Natural killer cell (primary cell): Measurements from ENCODE around the gene KDM4B. TPM values are rescaled to one million over a fixed set of nuclear protein-coding genes. Genes with fewer than 3 reads are reported as not detected.

Source experiments
- ATAC-seq, 3 donors: fragments of 150-1000 bp in 2 of 3; fragments of 200-7000 bp in 1 of 3; cut with Tn5 transposase; 1 replicate in 1 of 3; 2 replicates in 2 of 3; pipeline ENCODE4 v1.10.0; 2021; ENCODE audit warnings: mild to moderate bottlenecking in 2 of 3, moderate library complexity in 2 of 3
- DNase-seq, 2 donors: peaks; one replicate each; pipeline versions ENCODE4 v3.0.0 to v3.0.0-alpha.2; 2013 to 2021; ENCODE audit warnings: mixed read lengths in 1 of 2
- H3K27ac ChIP-seq: one replicate; pipeline ENCODE4 v1.5.1; 2013; ENCODE audit warnings: mild to moderate bottlenecking, low read length
- H3K27me3 ChIP-seq: one replicate; pipeline ENCODE4 v1.6.1; 2013; ENCODE audit warnings: low read length; ENCODE audit not compliant: control insufficient read depth, insufficient read depth
- H3K36me3 ChIP-seq: one replicate; pipeline ENCODE4 v1.6.1; 2013; ENCODE audit warnings: low read length; ENCODE audit not compliant: control insufficient read depth, insufficient read depth
- H3K4me1 ChIP-seq: one replicate; pipeline ENCODE4 v1.6.1; 2013; ENCODE audit warnings: low read length; ENCODE audit not compliant: control insufficient read depth, insufficient read depth
- H3K4me3 ChIP-seq: one replicate; pipeline ENCODE4 v1.5.1; 2013; ENCODE audit warnings: low read length
- H3K9me3 ChIP-seq: one replicate; pipeline ENCODE4 v1.6.1; 2013; ENCODE audit warnings: low read length; ENCODE audit not compliant: control insufficient read depth, insufficient read depth
- H3K27ac Mint-ChIP-seq, 2 donors: one replicate each; pipeline ENCODE4 v1.8.0; 2022; ENCODE audit warnings: mild to moderate bottlenecking in 2 of 2, mixed read lengths in 2 of 2, moderate library complexity in 1 of 2
- H3K27me3 Mint-ChIP-seq, 2 donors: one replicate each; pipeline ENCODE4 v1.8.0; 2022; ENCODE audit warnings: low read depth in 2 of 2, mixed read lengths in 2 of 2
- H3K36me3 Mint-ChIP-seq: one replicate; pipeline ENCODE4 v1.8.0; 2022; ENCODE audit warnings: mixed read lengths
- H3K4me1 Mint-ChIP-seq, 2 donors: one replicate each; pipeline ENCODE4 v1.8.0; 2022; ENCODE audit warnings: mixed read lengths in 2 of 2
- H3K4me3 Mint-ChIP-seq: one replicate; pipeline ENCODE4 v1.8.0; 2022; ENCODE audit warnings: mild to moderate bottlenecking, moderate library complexity, mixed read lengths
- H3K9me3 Mint-ChIP-seq, 2 donors: one replicate each; pipeline ENCODE4 v1.8.0; 2022; ENCODE audit warnings: mixed read lengths in 2 of 2
- CTCF ChIP-seq: fragments of 200-600 bp; IDR thresholded peaks from one replicate; pipeline ENCODE4 v1.8.0; 2022; ENCODE audit warnings: antibody characterized with exemption
- WGBS: methylation state at CpG from one replicate; pipeline ENCODE4 v1.1.7; 2013; ENCODE audit warnings: missing lambda C conversion rate; ENCODE audit not compliant: insufficient coverage; 5-methylcytosine and 5-hydroxymethylcytosine counted together
- intact Hi-C: fragments of 100-400 bp; cut with micrococcal nuclease; formaldehyde crosslinking; loops from one replicate; pipeline ENCODE4 v1.14.2; 2022
- total RNA-seq, 4 donors: library from RNA; stranded (reverse); fragments of 120-200 nt in 1 of 4; gene quantifications; one replicate each; pipeline versions ENCODE4 v1.2.3 to v1.2.4, GENCODE V29; 2013 to 2022

Gene KDM4B
- total RNA-seq, 3 donors from 2014 or later (not counting 1 experiment from before 2014, with no cell fraction given): 68.0 to 73.5 (median 68.1) TPM

GRCh38 chr19:4980838-4981680 lies 12.1 kb downstream of the KDM4B start:
- DNase-seq: no peak
- Histone ChIP-seq H3K36me3 (peaks cover 5% of the 10 kb centered on the region), H3K9me3 (no peaks in the 10 kb centered on the region), H3K27ac (no peak overlapping the region), H3K27me3 (no peaks in the 10 kb centered on the region), H3K4me3 (no peak overlapping the region), H3K4me1 (peaks cover 33% of the 10 kb centered on the region)
- WGBS: 75% methylated on average over 27 of the region's 27 CpGs
- ATAC-seq: no peak
- H3K36me3 Mint-ChIP-seq: no peaks in the 10 kb centered on the region
- no peak overlapping the region for H3K4me3 Mint-ChIP-seq
- peaks cover 22 to 47% of the 10 kb centered on the region in 2 donors for H3K4me1 Mint-ChIP-seq
- H3K27me3 Mint-ChIP-seq: no peaks in the 10 kb centered on the region
- no peak for TF ChIP-seq CTCF
- peak overlapping the region in 1 of 2 donors; percentile 27 for H3K27ac Mint-ChIP-seq
- H3K9me3 Mint-ChIP-seq: no peaks in the 10 kb centered on the region
- intact Hi-C loops: no loop called here

DNA sequence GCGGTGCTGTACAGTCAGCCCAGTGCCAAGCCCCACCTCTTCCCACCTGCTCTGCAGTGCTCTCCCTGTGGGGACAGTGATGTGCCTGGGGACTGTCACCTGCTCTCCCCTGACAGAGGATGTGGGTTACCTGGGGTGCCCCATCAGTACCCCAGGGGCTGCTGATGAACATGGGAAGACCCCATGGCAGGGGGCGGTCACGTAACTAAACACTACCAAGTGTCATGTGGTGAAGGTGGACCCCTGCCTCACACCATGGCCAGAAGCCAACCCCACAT lies 12.7 kb downstream of the KDM4B start:
- Mint-ChIP-seq H3K36me3 (no peaks in the 10 kb centered on the region), H3K27me3 (no peaks in the 10 kb centered on the region), H3K4me1 (peaks cover 22 to 47% of the 10 kb centered on the region in 2 donors), H3K4me3 (no peak overlapping the region), H3K27ac (peak overlapping the region in 1 of 2 donors; percentile 27), H3K9me3 (no peaks in the 10 kb centered on the region)
- H3K27ac ChIP-seq: no peak overlapping the region
- DNase-seq (no peak), ATAC-seq (no peak)
- 79% methylated on average over 3 of the region's 3 CpGs for WGBS
- H3K9me3 ChIP-seq: no peaks in the 10 kb centered on the region
- peaks cover 5% of the 10 kb centered on the region for H3K36me3 ChIP-seq
- no peak overlapping the region for H3K4me3 ChIP-seq
- no peaks in the 10 kb centered on the region for H3K27me3 ChIP-seq
- H3K4me1 ChIP-seq: peaks cover 28% of the 10 kb centered on the region
- intact Hi-C loops: no loop called here
- no peak for TF ChIP-seq CTCF

DNA sequence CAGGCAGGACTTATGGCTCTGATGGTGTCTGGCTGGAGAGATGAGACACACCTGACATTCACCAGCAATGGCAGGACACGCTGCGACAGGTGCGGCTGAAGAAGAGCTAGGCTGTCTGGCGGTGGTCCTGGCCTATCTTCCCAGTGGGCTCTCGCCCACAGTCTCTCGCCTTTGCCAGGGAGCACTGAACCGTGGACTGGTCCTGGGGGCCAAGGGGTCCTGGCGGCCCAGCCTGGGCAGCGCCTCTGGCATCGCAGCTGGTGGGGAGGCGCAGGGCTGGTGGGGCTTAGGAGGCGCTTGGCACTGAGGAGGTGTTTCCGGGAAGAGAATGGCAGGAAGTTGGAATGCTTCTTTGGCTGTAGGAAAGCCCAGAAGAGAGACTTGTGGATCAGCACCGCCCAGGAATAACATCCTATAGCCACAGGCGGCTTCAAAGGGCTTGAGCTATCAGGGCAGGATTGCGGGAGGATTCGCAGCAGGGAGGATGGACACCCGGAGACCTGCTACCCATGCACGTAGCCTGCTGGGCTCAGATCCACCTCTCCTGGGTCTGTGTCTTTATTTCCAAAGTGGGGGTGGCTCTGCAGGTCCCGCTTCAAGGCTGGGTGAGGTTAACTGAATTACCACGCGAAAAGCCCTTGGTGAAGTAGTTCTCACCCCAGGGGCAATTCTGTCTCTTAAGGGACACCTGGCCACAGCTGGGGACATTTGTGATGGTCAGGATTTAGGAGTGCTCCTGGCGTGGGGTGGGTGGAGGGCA lies 14.6 kb downstream of the KDM4B start:
- intact Hi-C loops: no loop called here
- no peaks in the 10 kb centered on the region for H3K27me3 ChIP-seq
- no peak overlapping the region for H3K27ac ChIP-seq
- TF ChIP-seq CTCF: no peak
- Mint-ChIP-seq H3K36me3 (no peaks in the 10 kb centered on the region), H3K4me3 (no peak overlapping the region), H3K27me3 (no peaks in the 10 kb centered on the region), H3K9me3 (no peaks in the 10 kb centered on the region), H3K4me1 (peaks cover 29 to 50% of the 10 kb centered on the region in 2 donors), H3K27ac (no peak overlapping the region)
- H3K4me1 ChIP-seq: peaks cover 29% of the 10 kb centered on the region
- WGBS: 96% methylated on average over 23 of the region's 23 CpGs
- H3K4me3 ChIP-seq: no peak overlapping the region
- no peaks in the 10 kb centered on the region for H3K36me3 ChIP-seq
- DNase-seq (no peak), ATAC-seq (no peak)
- H3K9me3 ChIP-seq: no peaks in the 10 kb centered on the region
